ENCODE data around the gene F12.
A peak's percentile ranks its signal among the peaks of the same experiment; 100 is the strongest.

Gene F12

GRCh38 chr5:177409043-177409801 is at the start of gene F12:
Gene F12, minus strand, starts transcription at chr5:177409564. Its CDS starts 37 bp downstream, at chr5:177409527.
- no peak for DNase-seq

DNA sequence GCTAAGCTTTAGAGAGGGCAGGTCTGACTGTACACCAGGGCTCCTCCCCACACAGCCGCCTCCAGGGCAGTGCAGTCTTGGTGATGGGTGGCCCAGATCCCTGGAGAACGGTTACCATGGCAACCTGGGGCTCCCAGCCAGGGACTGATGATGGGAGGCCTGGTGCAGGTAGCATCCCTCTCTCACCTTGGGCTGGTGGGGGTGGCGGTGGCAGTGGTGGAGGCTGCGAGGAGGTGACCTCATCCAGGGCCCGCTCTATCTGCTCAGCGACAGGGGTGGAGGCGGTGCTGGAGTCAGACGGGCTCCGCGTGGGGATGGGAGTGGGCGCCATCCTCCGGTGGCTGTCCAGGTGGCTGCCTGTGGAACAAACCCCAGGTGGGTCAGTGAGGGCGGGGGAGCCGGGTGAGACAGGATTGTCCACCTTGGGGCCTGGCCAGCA is 49.6 kb upstream of the F12 start:
- no peak for DNase-seq

DNA sequence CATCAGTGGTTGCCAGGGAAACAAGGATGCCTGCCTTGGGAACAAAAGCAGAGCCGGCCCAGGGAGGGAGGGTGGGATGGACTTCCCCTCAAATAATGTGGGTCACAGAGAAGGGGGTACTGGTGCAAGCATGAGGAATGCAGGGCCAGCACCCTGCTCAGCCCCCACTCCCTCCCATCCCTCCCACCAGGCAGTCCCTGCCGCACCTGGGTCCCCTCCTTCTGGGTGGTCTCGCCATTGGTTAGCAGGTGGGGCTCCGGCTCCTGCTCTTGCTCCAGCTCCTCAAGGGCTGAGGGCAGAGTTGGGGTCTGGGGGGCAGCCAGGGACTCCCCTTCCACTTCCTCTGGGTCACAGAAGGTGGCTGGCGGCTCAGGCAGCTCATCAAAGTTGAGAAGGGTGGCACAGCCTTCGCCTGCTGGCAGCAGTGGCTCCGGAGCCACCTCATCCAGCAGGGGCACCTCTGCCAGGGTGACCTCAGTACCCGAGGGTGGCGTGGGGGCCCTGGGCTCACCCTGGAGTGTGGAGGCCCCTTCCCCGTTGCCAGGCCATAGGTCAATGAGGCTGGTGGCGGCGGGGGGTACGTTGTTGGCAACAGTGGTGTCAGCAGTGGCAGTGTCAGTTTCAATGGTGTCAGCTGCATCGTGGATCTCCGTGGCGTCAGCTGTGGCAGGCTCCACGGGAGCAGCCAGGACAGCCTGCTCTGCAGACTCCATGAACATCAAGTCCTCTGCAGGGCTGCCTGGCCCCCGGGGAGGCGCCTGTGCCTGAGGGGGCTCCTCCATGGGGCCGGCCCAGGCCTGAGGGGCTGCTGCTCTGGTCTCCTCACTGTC is 48.7 kb upstream of the F12 start:
- no peak for DNase-seq

DNA sequence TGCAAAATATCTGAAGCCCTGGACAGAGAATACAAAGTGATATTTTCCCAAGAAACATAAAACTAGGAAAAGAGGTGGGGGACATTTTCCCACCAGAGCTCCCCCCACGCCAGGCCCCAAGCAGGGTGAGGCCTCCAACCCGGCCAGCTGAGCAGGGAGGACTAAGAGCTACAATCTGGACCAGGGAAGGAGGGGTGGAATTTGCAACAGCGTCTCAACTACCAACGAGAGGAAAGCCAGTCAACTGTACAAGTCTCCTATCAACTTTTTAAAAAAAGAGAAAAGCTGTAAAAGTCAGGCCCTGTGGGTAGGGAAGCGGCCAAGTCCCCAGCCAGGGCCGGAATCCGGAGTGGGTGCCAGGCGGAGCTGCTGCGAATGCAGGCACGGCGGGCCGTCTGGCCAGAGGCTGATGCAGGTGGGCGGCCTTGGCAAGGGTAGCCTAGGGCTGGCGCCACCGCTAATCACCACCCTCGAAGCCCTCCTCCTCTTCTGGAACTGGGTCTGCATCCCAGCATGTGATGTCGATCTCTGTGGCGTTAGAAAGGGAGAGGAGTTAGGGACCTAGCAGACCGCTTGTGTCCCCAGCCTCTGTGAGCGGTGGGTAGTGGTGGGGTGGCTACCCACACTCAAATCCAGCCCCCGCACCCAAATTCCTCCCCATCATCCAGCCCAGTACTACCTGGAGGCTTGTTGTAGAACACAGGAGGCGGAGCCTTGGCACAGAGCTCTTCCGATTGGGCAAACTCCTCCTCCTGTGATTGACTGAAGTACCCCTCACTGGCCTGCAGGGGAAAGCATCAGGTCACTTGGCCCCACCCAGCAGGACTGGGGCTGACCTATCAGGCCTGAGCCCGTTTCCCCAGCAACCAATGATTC is 47.9 kb upstream of the F12 start:
- peak; percentile 79 for DNase-seq

DNA sequence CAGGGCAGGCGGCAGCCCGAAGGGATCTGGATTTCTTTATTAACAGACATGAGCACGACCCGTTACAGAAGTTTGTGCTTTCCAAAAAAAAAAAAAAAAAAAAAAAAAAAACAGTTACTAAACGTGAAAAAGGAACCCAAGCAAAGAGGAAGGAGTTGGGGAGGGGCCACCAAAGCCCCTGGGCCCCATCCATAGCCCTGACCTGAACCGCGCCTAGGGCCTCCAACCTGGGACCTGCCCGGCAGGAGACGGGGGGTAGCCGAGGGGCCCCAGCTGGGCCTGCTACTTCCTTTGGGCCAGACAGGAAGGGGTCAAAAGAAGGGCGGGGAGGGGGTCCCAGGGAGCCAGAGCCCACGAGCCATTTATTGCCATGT is 47.2 kb upstream of the F12 start:
- DNase-seq, result no peak

- DNase-seq, result peak; percentile 83
These were observed 46.6 kb upstream of the F12 start for GRCh38 chr5:177455661-177456590.

GRCh38 chr5:177455036-177455660 is 45.8 kb upstream of the F12 start:
- DNase-seq, result peak; percentile 68

DNA sequence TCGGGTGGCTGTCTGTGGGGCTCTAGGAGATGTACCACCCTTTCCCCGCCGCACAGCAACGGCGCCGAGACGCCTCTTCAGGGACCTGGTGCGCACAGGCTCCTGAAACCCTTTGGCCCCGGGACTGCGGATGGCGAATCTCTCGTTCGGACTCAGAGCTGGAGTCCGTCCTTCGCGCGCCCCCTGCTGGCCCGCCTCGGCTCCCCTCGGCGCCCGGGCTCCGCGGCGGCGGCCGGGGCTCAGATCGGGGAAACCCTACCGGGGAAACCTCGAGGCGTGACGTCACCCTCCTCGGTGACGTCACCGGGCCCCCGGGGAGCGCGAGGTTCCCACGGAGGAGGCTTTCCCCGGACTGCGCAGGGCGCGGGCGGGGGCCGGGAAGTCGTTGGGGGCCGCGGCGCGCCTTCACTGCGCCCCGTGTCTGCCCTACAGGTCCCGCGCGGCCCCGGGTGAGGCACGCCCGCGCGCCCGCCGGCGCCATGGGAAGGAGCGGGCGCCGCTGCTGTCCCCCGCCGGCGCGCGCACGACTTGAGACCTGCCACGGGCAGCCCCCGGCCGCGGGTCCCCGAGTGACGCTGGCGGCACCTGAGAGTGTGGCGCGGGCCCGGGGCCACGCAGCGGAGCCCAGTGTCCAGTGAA is 45.2 kb upstream of the F12 start:
- DNase-seq, result peak; percentile 70

- no peak for DNase-seq
These were observed 44.6 kb upstream of the F12 start for GRCh38 chr5:177453852-177454396.

- DNase-seq, result no peak
These were observed 43.6 kb upstream of the F12 start for GRCh38 chr5:177452688-177453638.

DNA sequence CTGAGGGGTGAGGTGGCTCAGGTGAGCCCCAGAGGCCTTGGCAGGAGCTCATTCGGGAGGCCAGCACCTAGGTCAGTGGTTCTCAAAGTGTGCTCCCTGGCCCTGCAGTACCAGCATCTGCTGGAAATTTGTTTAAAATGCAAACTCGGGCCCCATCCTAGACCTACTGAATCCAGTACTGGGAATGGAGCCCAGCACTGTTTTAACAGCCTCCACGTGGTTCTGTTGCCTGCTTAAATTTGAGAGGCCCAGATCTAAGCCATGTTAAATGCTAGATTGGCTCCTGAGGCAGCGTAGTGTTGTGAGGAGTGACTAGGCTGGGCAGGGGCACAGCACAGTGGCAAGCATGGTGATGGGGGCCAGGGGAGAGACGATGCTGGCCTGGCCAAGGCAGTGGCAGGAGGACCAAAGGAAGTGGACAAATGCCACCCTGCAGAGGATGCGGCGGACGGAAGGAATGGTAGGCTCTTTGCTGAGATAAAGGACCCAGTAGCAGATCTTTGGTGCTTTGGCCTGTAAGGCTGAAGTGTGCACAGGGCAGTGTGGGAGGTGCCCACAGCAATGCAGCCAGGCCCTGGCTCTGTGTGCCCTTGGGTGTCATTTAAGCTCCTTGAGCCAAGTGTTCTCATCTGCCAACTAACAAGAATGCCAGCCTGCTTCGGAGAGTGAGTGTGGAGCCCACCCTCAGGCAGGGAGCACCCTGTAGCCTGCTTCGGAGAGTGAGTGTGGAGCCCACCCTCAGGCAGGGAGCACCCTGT is 41.5 kb upstream of the F12 start:
- no peak for DNase-seq

- no peak for DNase-seq
These were observed 40.0 kb upstream of the F12 start for GRCh38 chr5:177449140-177450061.

DNA sequence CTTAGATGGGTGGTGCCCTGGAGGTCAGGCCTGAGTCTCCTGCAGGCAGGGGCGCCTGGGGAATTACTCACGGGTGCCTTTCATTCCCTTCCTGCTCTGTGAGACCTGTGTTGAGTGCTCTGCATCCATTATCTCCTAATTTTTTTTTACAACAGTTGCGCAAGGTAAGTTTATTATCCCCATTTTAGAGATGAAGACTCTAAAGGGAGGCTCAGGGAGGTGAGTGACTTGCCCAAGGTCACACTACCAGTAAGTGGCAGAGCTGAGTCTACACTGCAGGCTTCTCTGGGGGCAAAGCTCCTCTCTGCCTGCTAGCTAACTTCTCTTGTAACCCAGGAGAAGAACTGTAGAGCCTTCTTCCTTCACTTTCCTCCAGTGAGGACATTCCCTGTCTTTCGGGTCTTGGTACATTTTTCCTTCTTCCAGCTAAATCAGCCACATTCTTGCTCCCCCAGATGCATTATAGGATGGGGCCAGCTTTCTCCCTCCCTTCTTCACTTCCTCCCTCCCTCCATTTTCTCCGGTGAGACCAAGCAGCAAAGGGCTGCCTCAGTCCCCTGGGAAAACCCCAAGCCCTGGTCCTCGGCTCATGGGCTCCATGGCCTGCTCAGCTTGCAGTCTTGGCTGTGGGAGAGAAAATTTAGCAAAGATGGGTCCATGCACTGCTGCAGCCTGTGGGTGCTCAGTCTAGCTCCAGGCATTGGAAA is 39.0 kb upstream of the F12 start:
- DNase-seq, result no peak

GRCh38 chr5:177447611-177448243 is 38.4 kb upstream of the F12 start:
- no peak for DNase-seq

- DNase-seq, result peak; percentile 33
These were observed 37.8 kb upstream of the F12 start for GRCh38 chr5:177447066-177447610.

Measured in NCI-H1436 (cell line).